ENCODE results near the gene PICALM.
"Not testable (repeated sequence)": the region's sequence is repeated elsewhere in the genome, so short reads cannot be mapped to it uniquely, and the experiment has no call there.

Gene PICALM

DNA sequence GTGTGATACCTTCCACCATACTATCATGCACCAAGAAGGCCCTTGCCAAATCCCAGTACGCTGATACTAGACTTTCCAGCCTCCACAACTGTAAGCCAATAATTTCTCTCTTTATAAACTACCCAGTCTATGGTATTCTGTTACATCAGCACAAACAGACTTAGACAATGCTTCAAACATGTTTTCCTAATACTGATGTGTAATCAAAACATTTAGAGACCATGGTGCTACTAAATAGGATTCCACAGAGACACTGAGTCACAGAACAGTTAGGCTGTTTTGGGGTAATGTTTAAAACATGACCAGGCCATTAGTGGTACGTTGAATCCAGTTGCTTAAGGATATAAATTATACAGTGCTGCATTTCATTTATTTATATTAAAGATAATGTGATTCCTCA is 103.7 kb downstream of the PICALM start:
- no peak for DNase-seq

DNA sequence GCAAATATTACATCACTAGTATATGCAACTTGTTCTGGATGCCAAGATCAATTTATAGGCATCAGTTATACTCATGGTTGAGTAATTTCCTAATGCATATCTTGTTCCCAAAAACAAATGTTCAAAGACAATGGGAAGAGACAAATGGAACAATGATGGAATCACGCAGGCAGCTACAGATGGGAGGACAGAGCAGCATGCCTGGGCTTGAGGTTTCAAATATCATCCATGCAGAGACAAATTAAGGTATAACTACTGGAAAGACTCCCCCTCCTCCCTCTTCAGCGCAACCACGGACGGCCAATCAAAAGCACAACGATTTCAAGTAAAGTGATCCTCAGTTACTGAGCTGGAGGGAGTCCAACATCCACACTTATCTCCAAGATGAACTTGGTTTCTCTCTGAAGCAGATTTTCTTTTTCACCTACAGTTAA is 106.9 kb downstream of the PICALM start:
- no peak for DNase-seq

DNA sequence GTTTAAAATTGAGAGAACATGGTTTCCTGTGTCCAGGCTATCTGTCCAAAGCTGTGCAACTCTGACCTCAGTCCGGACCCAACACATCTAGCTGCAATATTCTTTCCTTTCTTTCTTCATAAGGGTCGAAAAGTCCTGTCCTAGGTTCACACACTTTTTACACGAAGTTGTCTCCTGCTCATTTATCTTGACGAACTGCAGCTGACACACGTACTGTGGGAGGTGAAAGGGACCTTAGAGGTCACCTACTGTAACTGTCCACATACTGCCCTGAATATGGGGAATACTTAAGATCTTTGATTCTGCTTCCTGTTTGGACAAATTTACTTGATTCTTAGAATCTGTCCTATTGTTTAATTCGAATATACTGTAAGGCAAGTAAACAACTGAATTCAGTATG is 107.8 kb downstream of the PICALM start:
- DNase-seq, result no peak

DNA sequence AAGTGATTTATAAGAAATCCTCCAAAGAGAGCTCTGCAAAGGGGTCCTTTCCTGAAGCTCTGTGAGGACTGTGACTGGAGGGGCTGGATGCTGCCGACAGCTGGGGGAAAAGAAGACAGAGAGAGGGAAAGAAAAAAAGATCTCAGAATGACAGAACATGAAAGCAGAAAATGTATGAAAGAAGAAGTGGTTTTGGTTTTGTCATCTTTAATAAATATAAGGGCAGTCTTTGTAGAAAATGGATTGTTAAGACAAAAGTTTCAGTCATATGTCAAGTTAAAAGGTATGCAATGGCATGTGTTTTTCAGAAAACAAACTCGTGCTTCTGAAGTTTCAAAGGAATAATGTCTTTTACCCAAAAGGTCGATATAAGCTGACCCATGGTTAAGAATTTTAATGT is 108.2 kb downstream of the PICALM start:
- DNase-seq, result no peak

- DNase-seq, result no peak
Measured at GRCh38 chr11:85955531-85955930, 113.4 kb downstream of the PICALM start.

- DNase-seq, result no peak
Measured at GRCh38 chr11:85953491-85954143, 115.3 kb downstream of the PICALM start.

DNA sequence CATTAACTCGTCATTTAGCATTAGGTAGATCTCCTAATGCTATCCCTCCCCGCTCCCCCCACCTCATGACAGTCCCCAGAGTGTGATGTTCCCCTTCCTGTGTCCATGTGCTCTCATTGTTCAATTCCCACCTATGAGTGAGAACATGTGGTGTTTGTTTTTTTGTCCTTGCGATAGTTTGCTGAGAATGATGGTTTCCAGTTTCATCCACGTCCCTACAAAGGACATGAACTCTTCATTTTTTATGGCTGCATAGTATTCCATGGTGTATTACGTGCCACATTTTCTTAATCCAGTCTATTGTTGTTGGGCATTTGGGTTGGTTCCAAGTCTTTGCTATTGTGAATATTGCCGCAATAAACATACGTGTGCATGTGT is 116.8 kb downstream of the PICALM start:
- not testable (repeated sequence) for DNase-seq

DNA sequence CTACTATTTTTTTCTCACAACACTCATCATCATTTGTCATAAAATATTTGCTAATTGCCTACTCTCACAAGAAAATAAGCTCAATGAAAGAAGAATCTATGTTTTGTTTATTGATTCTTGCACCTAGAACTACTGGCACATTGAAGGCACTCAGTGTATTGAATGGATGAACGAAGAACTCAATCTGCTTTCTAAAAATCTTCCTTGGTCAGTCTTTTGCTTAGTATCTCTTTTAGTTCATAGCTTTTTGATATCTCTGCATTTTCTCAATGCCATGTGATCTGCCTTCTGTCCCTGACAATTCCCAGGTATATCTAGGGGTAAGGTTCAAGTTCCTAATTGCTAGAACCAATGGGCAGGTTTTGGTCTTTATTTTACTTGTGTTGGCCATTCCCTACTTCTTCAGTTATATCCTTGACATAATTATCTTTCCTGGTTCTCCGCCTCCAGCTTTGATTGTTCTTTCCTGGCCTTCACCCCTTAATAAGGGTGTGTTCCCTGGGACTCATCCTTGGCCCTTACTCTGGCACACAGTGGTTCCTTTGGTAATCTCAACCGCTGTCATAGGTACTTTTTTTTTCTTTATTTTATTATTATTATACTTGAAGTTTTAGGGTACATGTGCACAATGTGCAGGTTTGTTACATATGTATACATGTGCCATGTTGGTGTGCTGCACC is 117.3 kb downstream of the PICALM start:
- DNase-seq, result no peak

DNA sequence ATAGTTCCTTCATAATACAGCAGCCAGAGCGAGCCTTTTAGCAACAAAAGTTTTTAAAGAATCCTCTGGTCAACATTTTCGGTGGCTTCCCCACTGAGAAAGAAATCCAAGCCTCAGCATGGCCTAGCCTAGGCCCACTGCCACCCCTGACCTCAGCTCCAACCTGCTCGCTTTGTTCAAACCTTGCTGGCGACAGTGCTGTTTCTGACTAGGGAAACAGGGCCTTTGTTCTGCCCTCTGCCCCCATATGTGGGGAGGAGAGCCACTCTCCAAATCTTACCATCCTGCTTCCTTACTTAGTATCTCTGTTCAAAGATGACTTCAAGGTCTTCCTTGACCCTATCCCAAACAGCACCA is 117.9 kb downstream of the PICALM start:
- no peak for DNase-seq

DNA sequence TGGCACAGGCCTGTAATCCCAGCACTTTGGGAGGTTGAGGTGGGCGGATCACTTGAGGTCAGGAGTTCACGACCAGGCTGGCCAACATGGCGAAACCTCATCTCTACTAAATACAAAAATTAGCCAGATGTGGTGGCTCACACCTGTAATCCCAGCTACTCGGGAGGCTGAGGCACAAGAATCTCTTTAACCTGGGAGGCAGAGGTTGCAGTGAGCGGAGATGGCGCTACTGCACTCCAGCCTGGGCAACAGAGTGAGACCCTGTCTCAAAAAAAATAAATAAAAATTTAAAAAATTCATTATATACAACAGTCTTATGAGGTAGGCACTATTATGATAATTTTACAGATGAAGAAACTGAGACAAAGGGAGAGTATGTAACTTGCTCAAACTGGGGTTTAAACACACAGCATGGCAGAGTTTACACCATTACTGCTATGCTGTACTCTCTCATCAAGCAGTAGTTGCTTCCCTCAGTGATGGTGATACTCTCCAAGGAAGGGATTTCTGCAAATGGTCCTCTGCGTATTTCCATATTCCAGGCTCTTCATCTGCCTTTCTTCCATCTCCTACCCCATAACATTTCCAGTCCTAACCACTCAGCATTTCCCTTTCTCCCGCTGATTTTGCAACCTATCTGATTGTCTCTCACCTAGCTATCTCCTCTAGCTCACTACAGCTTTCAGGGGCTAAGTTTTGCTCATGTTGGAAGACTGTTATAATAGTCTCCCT is 118.4 kb downstream of the PICALM start:
- no peak for DNase-seq

DNA sequence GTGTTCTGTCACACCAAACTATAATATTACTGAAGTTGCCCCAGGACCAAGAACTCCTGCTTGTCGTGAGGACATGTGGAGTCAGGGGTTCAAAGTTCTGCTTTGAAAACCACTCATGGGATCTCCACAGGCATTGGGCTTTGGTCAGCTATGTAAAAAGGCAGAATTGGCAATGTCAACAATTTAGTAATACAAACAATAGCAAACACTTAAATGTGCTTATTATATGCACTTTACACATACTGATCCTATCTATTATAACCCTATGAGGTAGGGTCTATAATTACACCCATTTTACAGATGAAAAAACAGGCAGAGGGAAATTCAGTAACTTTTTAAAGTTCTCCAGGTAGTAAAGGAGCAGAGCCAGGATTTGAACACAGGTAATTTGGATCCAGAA is 119.1 kb downstream of the PICALM start:
- DNase-seq, result no peak

- no peak for DNase-seq
Measured at GRCh38 chr11:85948884-85949283, 120.0 kb downstream of the PICALM start.

- DNase-seq, result no peak
Measured at GRCh38 chr11:85947431-85948272, 121.2 kb downstream of the PICALM start.

DNA sequence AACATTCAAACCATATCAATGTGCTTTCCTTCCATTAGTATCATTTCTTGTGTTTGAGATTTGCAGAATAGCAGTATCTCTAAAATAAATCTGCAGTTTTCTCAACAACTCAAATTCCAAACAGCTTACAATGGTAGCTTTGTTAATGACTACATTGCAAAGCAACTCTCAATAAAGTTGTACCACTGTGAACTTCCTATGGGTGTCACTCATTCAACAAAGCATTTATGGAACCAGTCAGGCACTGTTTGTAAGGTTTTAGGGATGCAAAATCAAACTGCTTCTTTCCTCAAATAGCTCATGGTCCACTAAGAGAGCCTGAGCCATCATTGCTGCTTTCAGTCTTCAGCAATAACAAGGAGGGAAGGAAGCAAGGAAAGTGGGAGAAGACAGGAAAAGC is 122.7 kb downstream of the PICALM start:
- no peak for DNase-seq

DNA sequence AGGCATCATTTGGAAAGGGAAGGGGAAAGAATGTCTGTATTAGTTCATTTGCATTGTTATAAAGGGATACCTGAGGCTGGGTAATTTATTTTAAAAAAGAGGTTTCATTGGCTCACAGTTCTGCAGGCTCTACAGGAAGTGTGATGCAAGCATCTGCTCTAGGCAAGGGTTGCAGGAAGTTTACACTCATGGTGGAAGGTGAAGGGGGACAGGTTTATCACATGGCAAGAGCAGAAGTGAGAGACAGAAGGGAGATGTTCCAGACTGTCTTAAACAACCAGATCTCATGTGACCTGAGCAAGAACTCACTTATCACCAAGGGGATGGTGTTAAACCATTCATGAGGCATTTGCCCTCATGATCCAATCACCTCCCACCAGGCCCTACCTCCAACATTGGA is 123.1 kb downstream of the PICALM start:
- DNase-seq, result no peak

DNA sequence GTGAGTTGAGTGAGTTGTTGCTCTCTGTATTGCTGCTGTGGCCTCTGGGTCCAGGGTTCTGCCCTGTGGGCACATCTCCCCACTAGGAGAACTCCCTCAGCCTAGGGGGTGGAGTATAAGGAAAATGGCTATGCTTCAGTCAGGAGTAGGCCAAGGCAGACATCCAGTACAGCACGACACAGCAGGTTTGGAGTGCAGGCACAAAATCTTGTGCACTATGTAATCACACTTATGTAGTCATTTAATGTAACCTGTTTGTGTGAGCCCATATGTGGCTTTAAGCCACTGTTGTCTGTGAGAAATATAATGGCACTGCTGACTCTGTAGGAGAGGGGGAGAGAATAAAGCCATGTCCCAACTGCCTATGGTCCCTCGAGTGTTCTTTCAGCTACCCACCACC is 123.6 kb downstream of the PICALM start:
- DNase-seq, result no peak

- peak in 1 of 2 experiments; percentile 66 for DNase-seq
Measured at GRCh38 chr11:85941380-85941973, 127.4 kb downstream of the PICALM start.

DNA sequence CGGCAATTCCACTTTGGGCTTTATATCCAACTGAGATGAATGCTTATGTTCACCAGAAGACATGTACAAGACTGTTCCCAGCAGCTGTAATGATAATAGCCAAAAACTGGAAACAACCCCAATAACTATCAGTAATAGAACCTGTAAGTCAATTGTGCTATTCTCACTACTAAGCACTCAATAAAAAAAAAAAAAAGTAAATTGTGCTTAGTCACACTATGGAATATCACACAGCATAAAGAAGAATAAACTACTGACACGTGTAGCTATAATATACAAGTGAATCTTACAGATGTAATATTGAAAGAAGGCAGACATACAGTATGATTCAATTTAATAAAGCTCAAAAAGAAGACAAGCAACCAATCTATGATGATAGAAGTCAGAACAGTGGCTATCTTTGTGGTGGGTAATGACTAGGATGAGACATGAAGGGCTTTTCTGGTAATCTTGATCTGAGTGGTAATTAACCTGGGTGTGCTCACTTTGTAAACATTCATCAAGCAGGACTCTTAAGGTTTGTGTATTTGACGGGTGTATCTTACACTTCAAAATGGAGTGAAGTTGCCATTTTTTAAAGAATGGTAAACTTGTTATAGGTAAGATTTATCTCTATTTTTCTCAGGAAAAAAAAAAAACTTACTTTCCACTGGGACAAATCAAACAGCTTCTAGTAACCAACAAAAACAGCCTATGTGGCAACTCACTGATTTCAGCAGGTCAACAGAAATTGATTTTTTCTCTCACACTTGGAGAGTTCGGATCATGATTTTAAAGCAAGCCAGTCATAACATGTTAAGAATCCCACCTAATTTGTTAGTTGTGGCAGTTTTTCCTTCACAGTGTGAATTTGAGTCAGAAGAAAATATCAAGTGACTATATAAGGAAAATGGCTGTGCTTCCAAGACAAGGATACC is 129.5 kb downstream of the PICALM start:
- DNase-seq, result no peak

- DNase-seq, result no peak
Measured at GRCh38 chr11:85937835-85938234, 131.0 kb downstream of the PICALM start.

DNA sequence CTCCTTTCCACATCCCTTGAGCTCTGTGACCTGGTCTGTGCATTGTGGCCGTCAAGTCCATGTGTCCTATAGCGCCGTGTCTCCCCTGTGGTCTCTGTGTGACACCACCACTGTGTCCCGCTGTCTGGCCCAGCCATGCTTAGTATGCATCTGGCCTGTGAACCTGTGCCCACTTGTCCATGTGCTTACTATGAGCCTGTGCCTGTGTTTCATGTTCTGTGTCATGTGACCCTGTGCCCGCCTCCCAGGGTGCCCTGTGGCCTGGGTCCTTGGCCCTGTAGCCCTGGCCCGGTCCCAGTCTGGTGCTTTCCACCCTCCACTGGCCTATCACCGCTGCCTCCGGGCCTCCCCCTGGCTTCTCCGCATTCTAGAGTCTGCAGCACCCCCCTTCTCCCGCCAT is 133.1 kb downstream of the PICALM start:
- no peak for DNase-seq

GRCh38 chr11:85934596-85935169 is 134.2 kb downstream of the PICALM start:
- no peak for DNase-seq

Measured in NCI-H446 (cell line).